SIG-M5 treated with dmso at 0.1 percent for 504 hours (cell line): Measurements from ENCODE around the gene CDH4.
"Not testable (repeated sequence)": the region's sequence is repeated elsewhere in the genome, so short reads cannot be mapped to it uniquely, and the experiment has no call there.

Experiments used
- DNase-seq: peaks from one replicate; lab custom pipeline; 2025; ENCODE audit not compliant: unreplicated experiment; lab: John Stamatoyannopoulos, UW

CDH4 gene

DNA sequence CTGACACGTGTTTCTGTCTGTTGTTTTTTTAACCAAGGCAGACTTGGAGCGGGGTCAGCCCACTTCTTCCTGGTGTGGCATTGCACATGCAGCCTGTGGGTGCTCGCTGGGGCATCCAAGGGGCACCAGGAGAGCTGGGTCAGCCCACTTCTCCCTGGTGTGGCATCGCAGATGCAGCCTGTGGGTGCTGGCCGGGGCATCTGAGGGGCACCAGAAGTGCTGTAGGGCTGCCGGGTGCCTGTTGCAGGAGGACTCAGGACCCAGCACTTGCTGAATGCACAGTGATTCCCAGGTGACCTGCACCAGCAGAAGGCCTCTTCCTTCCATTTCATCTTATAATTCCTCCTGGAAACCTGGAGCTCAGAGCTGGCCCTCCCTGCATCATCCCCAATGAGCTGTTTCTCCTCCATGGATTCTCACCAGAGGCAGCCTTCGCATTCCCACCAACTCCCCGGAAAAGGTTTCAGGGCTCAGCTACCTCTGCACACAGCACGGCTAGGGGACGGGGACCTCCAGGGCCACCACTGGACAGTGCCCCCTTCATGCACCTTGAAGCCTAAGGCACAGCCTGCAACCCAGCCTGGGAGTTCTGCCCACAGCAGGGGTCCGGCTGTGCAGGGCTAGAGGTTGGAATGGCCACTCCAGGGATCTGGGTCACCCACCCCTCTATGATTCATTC, 594.8 kb downstream of the CDH4 start:
- no peak for DNase-seq

DNA sequence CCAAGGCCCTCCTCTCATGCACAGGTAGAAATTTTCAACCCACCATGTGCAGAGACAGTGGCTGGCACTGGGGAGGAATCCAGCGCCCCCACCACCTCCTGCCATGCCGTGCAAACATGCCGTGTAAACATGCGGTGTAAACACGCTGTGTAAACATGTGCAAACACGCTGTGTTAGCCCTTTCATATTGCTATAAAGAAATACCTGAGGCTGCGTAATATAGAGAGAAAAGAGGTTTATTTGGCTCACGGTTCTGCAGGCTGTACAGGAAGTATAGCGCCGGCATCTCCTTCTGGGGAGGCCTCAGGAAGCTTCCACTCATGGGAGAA, 595.3 kb downstream of the CDH4 start:
- DNase-seq = no peak

DNA sequence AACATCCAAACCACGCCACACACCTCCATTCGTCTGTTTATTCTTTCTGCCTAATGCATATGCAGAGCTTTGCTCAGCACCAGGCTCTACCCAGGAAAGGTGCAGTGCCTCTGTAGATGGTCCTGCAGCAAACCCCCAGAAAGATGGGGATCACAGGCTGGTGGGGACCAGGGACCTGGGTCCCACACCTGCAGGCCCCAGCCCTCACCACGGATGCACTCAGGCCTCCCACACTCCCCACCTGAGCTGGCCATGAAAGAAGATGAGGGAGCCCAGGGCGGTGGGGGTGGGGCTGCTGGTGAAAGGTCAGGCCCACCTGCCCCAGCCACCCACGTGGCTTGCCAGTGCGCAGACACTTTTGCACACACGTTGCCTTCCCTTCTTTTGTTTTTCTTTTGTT, 595.9 kb downstream of the CDH4 start:
- DNase-seq = no peak

DNA sequence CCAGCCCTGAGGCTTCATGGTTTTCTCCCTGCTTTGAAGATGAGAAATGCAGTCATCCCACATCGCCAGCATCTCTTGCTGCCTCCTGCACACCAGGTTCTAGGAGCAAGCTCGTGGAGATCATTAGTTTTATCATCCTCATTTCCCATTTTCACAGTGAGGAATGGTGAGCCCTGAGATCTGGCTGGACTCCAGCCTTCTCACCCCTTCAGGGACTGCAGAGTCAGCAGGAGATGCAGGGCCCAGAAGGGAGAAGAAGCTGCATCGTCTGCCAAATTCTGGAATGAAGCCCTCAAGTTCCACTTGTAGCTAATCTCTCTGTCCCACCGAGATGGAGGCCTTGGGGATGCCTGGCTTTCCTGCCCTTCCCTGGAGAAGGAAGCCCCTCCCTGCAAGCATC, 596.8 kb downstream of the CDH4 start:
- DNase-seq = no peak

DNA sequence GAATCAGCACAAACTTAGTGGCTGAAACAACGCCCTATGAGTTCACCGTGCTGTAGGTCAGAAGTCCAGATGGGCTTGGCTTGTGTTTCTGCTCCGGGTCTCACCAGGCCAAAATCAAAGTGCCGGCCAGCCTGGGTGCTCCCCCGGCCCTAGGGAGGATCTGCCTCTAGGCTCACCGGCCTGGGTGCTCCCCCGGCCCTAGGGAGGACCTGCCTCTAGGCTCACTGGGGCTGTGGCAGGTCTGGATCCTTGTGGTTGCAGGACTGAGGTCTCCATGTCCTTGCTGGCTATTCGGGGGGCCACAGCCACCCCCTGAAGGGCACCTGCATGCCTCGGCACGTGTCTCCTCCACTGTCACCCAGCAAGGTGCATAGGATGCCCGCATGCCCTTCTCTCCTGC, 597.3 kb downstream of the CDH4 start:
- no peak for DNase-seq

DNA sequence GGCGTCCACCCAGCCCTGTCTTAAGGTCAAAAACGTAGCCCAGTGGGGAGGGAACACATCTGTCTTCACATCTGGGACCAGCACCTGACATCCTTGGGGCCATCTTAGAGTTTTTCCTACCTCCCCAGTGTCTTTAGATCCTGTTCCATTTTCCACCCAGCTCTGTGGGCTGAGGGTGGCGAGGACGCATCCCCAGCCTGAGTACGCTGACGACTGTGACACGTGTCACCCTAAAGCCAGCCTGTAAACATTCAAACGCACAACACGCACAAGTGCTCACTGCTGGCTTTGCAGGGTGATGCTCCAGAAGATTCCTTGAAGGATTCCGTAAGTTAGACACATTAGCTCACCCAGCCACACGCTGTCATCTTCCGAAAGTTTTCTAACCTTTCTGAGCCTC, 597.8 kb downstream of the CDH4 start:
- DNase-seq = no peak

DNA sequence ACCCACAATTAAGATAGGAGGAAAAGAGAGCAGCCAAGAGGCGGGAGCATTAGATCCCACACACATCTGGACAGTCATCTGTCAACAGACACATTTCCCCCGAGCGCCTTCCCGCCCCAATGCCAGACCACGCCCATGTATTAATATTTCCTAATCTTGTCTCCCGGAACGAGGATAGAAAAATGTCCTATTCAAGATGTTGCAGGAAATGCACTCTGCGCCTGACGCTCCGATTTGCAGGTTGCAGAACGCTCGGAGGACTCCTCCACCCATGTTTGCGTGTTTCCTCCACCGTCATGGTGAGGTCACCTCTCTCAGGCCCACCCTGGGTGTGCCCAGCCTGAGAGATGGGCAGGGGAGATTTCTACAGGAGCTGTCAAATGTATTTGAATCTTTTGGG, 598.4 kb downstream of the CDH4 start:
- no peak for DNase-seq

DNA sequence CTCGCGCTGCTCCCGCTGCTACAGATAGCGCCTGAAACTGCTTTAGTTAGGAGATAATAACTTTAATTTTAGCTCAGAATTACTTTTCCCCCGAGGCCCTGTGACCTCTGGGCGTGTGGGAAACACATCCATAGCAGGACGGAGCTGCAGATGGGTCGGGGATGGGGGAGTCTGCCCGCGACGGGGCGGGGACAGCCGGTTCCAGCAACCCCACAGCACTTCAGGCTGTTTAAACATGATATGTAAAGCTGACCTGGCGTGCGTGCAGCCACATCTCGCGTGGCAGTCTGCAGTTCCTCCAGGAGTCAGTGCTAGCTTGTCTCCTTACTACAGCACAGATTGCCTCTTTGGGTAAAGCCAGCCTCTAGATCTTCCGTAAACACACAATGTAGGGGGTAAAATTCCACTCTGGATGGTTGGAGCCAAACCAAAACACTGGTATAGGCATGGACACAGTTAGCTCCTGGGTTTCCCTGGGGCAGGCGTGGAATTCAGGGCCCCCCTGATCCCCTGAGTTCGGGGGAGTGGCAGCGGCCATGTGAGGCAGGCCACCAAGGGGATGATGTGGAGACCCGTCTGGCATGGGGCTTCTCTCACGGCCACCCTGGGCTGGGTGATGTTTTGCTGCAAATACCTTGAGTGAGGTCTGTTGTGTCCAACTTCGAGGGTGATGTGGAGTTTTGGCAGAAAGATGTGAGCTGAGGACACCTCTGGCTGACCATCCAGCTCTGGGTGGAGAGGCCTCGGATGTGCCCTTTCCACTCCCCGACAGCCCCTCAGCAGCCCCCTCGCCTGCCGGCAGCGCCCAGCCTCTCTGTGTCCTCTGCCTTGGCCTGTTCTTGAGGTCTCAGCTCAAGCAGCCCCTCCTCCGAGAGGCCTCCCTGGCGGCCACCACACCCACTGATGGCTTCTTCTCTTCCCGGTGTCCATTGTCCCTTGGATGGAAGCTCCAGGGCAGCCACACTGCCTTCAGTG, 599.2 kb downstream of the CDH4 start:
- no peak for DNase-seq

DNA sequence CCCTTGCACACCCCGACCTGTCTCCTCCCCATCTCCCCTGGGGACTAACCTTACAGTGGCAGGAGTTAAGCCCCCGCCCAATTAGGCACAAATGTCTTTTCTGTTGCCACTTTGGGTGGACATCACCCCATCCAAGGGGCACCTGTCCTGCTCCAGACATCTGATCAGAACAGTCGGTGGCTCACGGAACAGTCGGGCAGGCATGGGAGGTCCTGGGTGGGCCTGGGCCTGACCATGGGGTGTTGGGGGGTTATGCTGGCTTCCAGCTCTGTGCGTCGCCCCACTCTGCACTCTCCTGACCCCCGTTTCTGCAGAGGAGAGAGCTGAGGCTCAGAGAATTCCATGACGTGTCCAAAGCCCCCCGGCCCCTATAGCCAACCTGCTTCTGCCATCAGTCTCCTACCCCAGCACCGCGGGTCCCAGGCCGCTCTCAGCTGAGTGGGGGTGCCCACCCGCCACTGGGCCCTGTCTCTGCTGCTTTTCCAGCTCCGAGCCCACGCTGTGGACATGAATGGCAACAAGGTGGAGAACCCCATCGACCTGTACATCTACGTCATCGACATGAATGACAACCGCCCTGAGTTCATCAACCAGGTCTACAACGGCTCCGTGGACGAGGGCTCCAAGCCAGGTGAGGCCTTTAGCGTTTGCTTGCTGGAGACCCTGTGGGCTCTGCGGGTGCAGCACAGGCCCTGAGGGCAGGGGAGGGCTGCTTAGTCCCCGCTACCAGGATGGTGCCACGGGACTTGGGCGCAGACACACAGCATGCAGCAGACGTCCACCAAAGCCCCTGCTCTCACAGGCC, 600.4 kb downstream of the CDH4 start:
- no peak for DNase-seq

DNA sequence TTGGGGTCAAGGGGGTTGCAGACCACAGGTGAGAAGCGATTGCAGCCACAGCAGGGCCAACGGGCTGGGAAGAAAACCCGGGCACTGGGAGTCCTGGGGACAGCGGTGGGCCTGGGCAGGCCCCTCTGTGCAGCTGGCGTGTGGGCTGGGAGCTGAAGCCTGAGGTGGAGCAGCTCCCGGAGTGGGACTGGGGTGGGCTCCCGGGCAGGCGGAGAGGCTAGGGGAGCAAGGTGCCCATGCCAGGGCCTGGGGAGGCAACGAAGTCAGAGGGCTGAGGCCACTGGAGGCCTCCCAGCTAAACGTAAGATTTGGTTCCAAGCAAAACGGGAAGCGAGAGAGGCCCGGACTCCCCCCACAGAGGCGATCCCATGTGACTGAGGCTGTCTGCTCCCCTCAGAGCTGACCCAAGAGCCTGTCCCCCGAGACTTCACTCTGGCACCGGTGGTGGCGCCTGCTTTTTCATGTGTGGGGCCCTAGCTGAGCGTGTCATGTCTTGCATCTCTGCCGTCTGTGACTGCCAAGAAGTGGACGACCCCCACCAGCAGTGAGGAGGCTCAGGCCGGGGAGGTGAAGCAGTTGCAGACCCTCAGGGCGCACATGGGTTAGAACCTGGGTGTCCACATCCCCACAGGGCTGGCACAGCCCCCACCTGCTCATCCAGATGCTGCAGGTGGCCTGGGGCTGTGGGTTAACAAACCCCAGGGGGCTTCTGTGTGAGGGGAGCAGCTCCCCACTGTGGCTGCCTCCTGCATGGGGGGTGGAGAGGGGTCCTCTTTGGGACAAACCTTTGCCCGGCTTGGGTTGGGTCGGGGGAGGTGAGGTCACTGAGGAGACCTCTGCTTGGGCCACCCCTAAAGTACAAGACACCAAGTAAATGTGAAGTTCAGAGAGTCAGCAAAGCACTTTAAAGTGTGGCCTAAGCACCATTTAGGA, 601.3 kb downstream of the CDH4 start:
- no peak for DNase-seq

DNA sequence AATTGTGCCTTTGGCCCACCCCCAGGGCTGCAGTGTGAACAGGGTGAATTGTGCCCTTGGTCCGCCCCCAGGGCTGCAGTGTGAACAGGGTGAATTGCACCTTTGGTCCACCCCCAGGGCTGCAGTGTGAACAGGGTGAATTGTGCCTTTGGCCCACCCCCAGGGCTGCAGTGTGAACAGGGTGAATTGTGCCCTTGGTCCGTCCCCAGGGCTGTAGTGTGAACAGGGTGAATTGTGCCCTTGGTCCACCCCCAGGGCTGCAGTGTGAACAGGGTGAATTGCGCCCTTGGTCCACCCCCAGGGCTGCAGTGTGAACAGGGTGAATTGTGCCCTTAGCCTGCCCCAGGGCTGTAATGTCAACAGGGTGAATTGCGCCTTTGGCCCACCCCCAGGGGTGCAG, 602.5 kb downstream of the CDH4 start:
- not testable (repeated sequence) for DNase-seq

DNA sequence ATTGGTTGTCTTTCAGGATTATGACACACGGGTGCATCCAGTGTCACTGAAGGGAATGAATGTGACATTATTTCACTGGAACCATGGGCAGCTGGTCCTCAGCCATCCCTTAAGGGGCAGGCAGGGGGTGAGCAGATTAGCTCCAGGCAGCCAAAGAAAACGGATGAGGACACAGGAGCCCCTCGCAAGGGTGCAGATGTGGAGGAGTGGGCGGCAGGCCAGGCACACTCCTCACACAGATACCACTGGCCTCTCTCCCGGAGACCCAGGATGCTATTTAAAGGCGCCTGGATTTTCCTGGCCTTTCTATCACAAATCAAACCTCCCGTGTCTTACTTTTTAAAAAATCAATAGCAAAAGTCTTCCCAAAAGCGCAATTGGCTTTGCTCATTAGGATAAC, 603.2 kb downstream of the CDH4 start:
- no peak for DNase-seq

DNA sequence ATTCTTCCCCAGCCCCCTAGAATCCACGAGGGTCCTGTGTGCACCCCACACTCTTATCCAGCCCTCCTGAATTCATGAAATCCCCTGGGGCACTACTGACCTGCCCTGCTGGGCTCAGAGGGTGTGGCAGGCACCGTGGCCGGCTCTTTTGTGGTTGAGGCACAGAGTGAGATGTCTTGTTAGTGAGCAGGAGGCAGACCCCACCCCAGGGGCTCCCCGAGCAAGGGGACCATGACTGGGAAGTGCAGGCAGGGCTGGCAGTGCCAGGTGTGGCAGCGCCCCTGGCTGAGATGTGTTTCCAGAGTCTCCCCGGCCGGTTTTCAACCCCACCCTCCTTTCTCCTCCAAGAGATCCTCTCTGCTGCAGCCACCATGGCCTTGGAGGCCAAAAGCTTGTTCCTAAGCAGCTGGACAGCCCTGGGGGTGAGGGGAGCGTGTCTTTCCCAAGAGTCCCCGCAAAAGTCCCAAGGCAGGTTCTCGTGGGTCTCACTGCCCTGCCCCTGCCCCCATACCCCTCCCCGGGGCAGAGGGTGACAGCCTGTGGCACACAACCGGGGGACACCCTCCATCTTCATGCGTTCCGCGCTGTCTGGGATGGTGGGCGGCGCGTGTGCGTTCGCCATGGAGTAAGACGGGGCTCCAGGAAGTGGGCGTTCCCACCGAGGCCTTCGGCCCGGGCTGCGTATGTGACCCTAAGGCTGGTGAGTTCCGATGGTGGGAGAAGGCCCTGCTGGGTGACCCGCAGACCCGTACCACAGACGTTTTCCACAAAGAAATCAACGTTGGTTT, 604.8 kb downstream of the CDH4 start:
- no peak for DNase-seq

DNA sequence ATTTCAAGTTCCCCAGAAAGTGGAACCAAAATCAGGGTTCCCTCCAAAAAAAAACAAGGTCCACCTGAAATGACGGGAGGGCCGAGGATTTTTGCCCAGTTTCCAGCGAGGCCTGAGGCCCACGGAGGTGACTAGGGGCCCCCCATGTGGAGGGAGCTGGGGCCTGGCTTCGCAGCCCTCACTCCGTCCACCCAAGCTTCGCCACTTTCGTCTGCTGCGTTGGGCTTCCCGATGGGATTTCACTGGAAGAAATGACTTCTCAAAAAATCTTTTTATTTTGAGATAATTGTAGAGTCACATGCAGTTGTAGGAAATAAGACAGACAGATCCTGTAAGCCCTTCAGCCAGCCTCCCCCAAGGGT, 605.3 kb downstream of the CDH4 start:
- no peak for DNase-seq

DNA sequence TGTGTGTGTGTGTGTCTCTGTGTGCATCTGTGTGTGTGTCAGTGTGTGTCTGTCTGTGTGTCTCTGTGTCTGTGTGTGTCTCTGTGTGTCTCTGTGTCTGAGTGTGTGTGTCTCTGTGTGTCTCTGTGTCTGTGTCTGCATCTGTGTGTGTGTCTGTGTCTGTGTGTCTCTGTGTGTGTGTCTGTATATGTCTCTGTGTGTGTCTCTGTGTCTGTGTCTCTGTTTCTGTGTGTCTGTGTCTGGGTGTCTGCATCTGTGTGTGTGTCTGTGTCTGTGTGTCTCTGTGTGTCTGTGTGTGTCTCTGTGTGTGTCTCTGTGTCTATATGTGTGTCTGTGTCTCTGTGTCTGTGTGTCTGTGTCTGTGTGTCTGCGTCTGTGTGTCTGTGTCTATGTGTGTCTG, 605.8 kb downstream of the CDH4 start:
- no peak for DNase-seq

DNA sequence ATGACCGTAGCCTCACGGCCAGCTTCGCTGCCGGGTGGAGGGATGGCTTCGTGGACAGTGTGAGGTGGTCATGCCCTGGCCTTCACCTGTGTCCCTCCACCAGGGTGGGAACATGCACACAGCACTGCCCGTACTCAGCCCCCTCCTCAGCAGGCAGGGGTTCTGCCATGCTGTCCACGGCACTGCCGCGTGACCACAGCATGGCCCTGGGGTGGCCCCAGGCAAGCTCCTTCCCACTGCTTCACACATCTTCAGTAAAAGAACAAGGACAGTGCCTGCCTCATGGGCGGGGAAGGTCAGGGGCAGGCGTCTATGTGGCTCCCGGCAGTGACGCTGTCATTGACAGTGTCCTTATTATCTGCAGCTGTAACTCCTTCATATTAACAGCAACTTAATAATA, 607.7 kb downstream of the CDH4 start:
- no peak for DNase-seq

DNA sequence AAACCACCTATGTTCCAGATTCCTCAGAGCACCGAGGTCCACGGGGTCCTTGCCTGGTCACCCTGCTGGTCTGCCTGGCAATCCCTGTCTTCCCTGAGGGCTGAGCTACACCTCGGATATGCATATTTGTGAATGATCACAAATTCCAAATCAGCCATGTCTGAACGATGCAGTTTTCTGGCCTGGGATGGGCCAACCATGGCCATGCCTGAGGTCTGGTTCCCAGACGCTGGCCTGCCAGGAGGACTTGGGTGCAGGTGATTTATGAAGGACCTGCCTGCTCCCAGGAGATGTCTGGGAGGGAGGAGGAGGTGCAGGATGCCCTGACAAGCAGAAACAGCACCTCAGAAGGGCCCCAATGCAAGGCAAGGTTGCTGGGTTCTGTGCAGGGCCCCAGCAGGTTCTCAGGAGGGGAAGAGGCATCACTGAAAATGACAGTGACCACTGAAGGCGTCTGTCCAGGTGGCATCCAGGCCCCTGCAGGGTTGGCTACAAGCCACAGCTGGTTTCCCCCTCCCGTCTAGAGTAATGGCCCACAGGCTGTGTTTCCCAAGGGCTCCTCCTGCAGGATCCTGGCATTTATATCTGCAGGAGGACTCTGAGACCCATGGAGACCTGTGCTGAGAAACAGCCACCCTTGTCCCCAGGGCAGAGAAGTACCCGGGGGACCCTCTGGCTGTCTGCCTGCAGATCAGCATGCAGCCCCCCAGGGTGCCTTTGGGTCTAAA, 608.4 kb downstream of the CDH4 start:
- no peak for DNase-seq

DNA sequence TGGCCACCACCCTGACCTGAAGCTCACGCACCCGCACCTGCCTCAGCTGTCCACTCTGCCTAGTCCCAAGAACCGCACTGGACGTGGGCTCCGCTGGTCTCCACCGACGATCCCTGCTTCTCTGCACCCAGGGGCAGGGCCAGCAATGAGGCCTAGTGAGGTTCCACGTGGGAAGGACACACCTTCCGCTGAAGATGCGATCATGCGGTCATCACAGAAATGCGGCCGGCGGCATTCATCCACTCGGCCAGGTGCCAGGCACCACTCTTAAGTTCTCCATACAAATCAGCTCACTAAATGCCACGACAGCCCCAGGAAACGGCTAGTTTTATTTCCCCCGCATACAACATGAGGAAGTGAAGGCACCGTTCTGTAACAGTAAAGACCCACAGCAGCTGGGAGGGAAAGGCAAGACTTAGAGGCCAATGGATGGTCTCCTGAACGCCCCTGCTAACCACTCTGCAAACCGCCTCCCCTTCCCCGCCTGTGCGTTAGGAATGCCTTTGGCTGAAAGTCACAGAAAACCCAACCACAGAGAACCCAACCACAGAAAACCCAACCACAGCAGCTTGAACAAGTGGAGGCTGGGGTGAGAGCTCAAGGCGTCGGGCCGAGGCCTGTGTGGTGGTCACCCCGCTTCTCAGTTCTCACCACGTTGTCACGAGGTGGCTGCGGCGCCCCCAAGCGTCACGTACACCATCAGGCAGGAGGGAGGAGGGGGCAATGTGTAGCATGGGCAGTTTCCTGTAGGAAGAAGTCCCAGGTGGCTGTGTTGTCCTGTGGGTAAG, 609.2 kb downstream of the CDH4 start:
- no peak for DNase-seq

DNA sequence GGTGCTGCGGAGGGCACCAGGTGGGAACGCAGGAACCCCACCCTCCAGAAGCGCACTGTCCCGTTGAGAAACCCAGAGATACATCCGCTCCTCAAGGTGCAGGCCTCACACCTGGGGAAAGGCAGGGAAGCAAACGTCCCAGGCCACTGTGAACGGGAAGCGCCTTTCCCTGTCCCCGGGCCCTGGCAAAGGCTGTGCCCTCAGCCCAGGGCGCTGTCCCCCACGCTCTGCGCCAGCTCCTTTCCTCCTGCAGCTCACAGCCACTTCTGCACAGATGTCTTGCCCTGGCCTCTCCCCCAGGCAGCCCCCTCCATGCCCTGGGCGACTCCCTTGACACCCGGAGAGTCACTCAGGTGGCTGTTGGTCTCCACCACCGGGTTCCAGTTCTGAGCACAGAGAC, 609.8 kb downstream of the CDH4 start:
- DNase-seq = no peak
